ENCODE data around the gene LRIG1.
A peak's percentile ranks its signal among the peaks of the same experiment; 100 is the strongest.

Gene LRIG1

GRCh38 chr3:66354001-66354400, 146.8 kb downstream of the LRIG1 start:
- no peak for DNase-seq (ENCODE audit: insufficient read length, low spot score)
- TF ChIP-seq, protein P1, sequence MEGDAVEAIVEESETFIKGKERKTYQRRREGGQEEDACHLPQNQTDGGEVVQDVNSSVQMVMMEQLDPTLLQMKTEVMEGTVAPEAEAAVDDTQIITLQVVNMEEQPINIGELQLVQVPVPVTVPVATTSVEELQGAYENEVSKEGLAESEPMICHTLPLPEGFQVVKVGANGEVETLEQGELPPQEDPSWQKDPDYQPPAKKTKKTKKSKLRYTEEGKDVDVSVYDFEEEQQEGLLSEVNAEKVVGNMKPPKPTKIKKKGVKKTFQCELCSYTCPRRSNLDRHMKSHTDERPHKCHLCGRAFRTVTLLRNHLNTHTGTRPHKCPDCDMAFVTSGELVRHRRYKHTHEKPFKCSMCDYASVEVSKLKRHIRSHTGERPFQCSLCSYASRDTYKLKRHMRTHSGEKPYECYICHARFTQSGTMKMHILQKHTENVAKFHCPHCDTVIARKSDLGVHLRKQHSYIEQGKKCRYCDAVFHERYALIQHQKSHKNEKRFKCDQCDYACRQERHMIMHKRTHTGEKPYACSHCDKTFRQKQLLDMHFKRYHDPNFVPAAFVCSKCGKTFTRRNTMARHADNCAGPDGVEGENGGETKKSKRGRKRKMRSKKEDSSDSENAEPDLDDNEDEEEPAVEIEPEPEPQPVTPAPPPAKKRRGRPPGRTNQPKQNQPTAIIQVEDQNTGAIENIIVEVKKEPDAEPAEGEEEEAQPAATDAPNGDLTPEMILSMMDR (IDR thresholded peaks at IDR 0.05; ENCODE audit: insufficient read depth, missing control alignments), result no peak
- no peak for FAIRE-seq

GRCh38 chr3:66353530-66353929, 147.3 kb downstream of the LRIG1 start:
- peak; percentile 44 for FAIRE-seq
- TF ChIP-seq, protein P1 (IDR thresholded peaks at IDR 0.05; ENCODE audit: insufficient read depth, missing control alignments), result no peak

DNA sequence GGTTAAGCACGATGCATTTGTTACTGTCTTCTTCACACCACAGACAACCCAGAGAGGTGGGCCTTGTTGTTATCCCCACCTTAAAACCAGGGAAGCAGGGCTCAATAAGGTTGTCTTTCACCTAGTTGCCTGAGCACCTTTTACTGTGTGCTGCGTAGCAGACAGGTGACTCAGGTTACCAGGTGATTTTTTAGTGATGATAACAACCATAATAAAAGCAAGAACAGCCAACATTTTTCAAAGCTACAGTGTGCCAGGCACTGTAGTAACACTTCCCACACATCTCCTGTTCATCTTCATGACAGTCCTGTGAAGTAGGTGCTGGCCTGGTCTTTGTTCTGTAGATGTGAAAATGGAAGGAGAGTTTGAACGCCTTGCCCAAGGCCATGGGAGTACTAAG, 147.8 kb downstream of the LRIG1 start:
- DNase-seq (ENCODE audit: insufficient read length, low spot score), result no peak
- no peak for FAIRE-seq
- TF ChIP-seq, protein P1 (IDR thresholded peaks at IDR 0.05; ENCODE audit: insufficient read depth, missing control alignments), result no peak

More at GRCh38 chr3:66353530-66353929, 147.3 kb downstream of the LRIG1 start:
- no peak for DNase-seq (ENCODE audit: insufficient read length, low spot score)

- no peak for DNase-seq (ENCODE audit: insufficient read length, low spot score)
- no peak for FAIRE-seq
- TF ChIP-seq, protein P1 (IDR thresholded peaks at IDR 0.05; ENCODE audit: insufficient read depth, missing control alignments), result no peak
Observed at GRCh38 chr3:66350601-66351000, 150.2 kb downstream of the LRIG1 start.

DNA sequence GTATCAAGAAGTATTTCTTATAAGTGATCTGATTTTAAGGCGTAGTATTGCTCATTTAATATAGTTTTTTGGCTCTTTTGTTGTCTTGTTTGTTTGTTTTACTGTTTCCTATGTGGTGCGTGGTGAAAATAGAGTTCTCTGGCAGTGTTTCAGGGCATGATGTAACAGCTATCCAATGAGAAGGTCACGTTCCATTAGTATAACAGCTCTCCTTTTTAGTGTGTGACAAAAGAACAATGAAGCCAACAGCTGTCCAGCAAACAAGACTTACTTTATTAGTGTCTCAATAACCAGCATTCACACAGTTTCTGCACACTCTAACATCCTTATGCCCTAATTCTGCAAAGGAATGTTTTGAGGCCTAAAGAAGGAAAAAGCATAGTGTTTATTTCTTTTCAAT, 152.1 kb downstream of the LRIG1 start:
- DNase-seq (ENCODE audit: insufficient read length, low spot score), result no peak
- TF ChIP-seq, protein P1 (IDR thresholded peaks at IDR 0.05; ENCODE audit: insufficient read depth, missing control alignments), result no peak
- no peak for FAIRE-seq

DNA sequence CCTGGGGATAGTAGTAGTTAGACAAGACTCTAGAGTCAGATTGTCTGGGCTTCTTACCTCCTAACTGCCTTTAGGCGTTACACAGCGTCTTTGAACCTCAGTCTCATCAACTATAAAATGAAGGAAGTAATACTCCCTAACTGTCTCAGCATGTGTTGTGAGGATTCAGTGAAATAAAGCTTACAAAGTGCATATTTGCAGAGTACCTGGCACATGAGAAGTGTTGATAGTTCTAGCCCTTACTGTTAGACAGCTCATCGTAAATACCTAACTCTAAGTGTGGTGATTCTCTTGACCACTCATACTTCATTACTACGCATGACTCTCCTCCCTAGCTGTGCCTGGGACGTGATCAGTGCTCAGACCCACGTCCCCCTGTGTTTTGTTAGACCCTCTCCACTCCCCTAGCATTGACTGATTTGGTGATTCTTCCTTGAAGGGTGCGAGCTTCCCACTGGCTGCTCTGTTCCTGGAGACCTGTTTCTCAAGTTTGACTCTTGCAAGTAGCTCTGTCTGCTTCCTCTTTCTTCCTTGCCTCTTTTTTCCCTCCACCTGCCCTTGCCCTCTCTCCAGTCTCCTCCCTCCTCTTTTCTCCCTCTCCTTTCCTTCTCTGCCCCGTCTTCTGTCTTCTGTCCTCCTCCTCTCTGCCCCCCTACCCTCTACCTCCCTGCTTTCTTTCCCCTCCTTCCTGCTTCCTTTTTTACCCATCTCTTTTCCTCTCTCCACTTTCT, 155.8 kb downstream of the LRIG1 start:
- no peak for FAIRE-seq
- TF ChIP-seq, protein P1 (IDR thresholded peaks at IDR 0.05; ENCODE audit: insufficient read depth, missing control alignments), result no peak
- DNase-seq (ENCODE audit: insufficient read length, low spot score), result no peak

GRCh38 chr3:66344391-66344811, 156.4 kb downstream of the LRIG1 start:
- TF ChIP-seq, protein P1 (IDR thresholded peaks at IDR 0.05; ENCODE audit: insufficient read depth, missing control alignments), result no peak
- no peak for DNase-seq (ENCODE audit: insufficient read length, low spot score)
- FAIRE-seq, result no peak

All from D721Med (cell line).